ENCODE results near the gene AKT2.

- TF ChIP-seq POLR2AphosphoS5 (IDR thresholded peaks at IDR 0.05; ENCODE audit: low read depth, low read length) (no peak), TAF1 (IDR thresholded peaks at IDR 0.05; ENCODE audit: borderline replicate concordance, low read depth, low read length) (no peak)
These were observed 38.7 kb downstream of the AKT2 start for GRCh38 chr19:40246292-40247073.
